Activated CD4-positive, alpha-beta T cell treated with anti-CD3 and anti-CD28 coated beads, Interleukin-2, amount 50 U/mL, for 48 hours (primary cell): ENCODE measurements around the gene SYT1.
"Not testable (repeated sequence)": the region's sequence is repeated elsewhere in the genome, so short reads cannot be mapped to it uniquely, and the experiment has no call there.

ENCODE experiments used
- DNase-seq, 2 experiments: peaks; one replicate each; pipeline ENCODE4 v3.0.0-alpha.2; 2020

SYT1 gene

GRCh38 chr12:78977304-78977867 lies 112.8 kb downstream of the SYT1 start:
- DNase-seq, result no peak

GRCh38 chr12:78994168-78994791 lies 129.7 kb downstream of the SYT1 start:
- DNase-seq, result no peak

- DNase-seq, result no peak
Observed at GRCh38 chr12:79000501-79000900, 135.9 kb downstream of the SYT1 start.

- no peak for DNase-seq
Observed at GRCh38 chr12:79001404-79001803, 136.8 kb downstream of the SYT1 start.

GRCh38 chr12:79006306-79006705 lies 141.7 kb downstream of the SYT1 start:
- no peak for DNase-seq

- DNase-seq, result no peak
Observed at GRCh38 chr12:79008591-79008990, 144.0 kb downstream of the SYT1 start.

GRCh38 chr12:79012636-79013035 lies 148.1 kb downstream of the SYT1 start:
- no peak for DNase-seq

GRCh38 chr12:79016181-79016580 lies 151.6 kb downstream of the SYT1 start:
- no peak for DNase-seq

GRCh38 chr12:79019672-79020071 lies 155.1 kb downstream of the SYT1 start:
- no peak for DNase-seq

- DNase-seq, result no peak
Observed at GRCh38 chr12:79020106-79020505, 155.5 kb downstream of the SYT1 start.

- DNase-seq, result no peak
Observed at GRCh38 chr12:79021021-79021420, 156.4 kb downstream of the SYT1 start.

GRCh38 chr12:79023261-79023660 lies 158.7 kb downstream of the SYT1 start:
- no peak for DNase-seq

GRCh38 chr12:79023784-79024183 lies 159.2 kb downstream of the SYT1 start:
- DNase-seq, result no peak

GRCh38 chr12:79033788-79034187 lies 169.2 kb downstream of the SYT1 start:
- DNase-seq, result no peak

- not testable (repeated sequence) for DNase-seq
Observed at GRCh38 chr12:79044748-79045147, 180.2 kb downstream of the SYT1 start.

GRCh38 chr12:79045149-79045703 lies 180.7 kb downstream of the SYT1 start:
- DNase-seq, result not testable (repeated sequence)

- no peak for DNase-seq
Observed at GRCh38 chr12:79046021-79046420, 181.4 kb downstream of the SYT1 start.

GRCh38 chr12:79048962-79049361 lies 184.4 kb downstream of the SYT1 start:
- no peak for DNase-seq

GRCh38 chr12:79053394-79053793 lies 188.8 kb downstream of the SYT1 start:
- DNase-seq, result no peak

- no peak for DNase-seq
Observed at GRCh38 chr12:79055926-79056674, 191.5 kb downstream of the SYT1 start.

- DNase-seq, result no peak
Observed at GRCh38 chr12:79056775-79057174, 192.2 kb downstream of the SYT1 start.

GRCh38 chr12:79057540-79057939 lies 193.0 kb downstream of the SYT1 start:
- DNase-seq, result no peak

- DNase-seq, result no peak
Observed at GRCh38 chr12:79058342-79058741, 193.8 kb downstream of the SYT1 start.

- DNase-seq, result no peak
Observed at GRCh38 chr12:79059557-79059956, 195.0 kb downstream of the SYT1 start.
